ENCODE measurements around the gene SLC16A4.
A peak's percentile ranks its signal among the peaks of the same experiment; 100 is the strongest.
"Not testable (repeated sequence)": the region's sequence is repeated elsewhere in the genome, so short reads cannot be mapped to it uniquely, and the experiment has no call there.

SLC16A4 gene

GRCh38 chr1:110408488-110408887 is 17.7 kb upstream of the SLC16A4 start:
- no peak for DNase-seq (ENCODE audit: low read depth)

GRCh38 chr1:110407260-110408210 is 16.7 kb upstream of the SLC16A4 start, which contains the start of gene LAMTOR5:
Gene LAMTOR5 (minus strand): TSS chr1:110407694. CDS start chr1:110407620, 74 bp downstream.
- peak; percentile 86 for DNase-seq (ENCODE audit: low read depth)

- DNase-seq (ENCODE audit: low read depth): not testable (repeated sequence)
Measured at GRCh38 chr1:110406407-110406806, 15.6 kb upstream of the SLC16A4 start.

GRCh38 chr1:110404401-110404800 is 13.6 kb upstream of the SLC16A4 start:
- no peak for DNase-seq (ENCODE audit: low read depth)

GRCh38 chr1:110403805-110404204 is 13.0 kb upstream of the SLC16A4 start:
- no peak for DNase-seq (ENCODE audit: low read depth)

GRCh38 chr1:110396259-110396958 is 5.6 kb upstream of the SLC16A4 start:
- not testable (repeated sequence) for DNase-seq (ENCODE audit: low read depth)

- DNase-seq (ENCODE audit: low read depth): no peak
Measured at GRCh38 chr1:110394493-110394820, 3.6 kb upstream of the SLC16A4 start.

- no peak for DNase-seq (ENCODE audit: low read depth)
Measured at GRCh38 chr1:110393691-110394492, 3.1 kb upstream of the SLC16A4 start.

GRCh38 chr1:110393286-110393685 is 2.5 kb upstream of the SLC16A4 start:
- no peak for DNase-seq (ENCODE audit: low read depth)

GRCh38 chr1:110390096-110390495 is 730 bp downstream of the SLC16A4 start:
- no peak for DNase-seq (ENCODE audit: low read depth)

- no peak for DNase-seq (ENCODE audit: low read depth)
Measured at GRCh38 chr1:110387048-110387754, 3.6 kb downstream of the SLC16A4 start.

GRCh38 chr1:110385369-110385768 is 5.5 kb downstream of the SLC16A4 start:
- no peak for DNase-seq (ENCODE audit: low read depth)

GRCh38 chr1:110384581-110385321 is 6.1 kb downstream of the SLC16A4 start:
- no peak for DNase-seq (ENCODE audit: low read depth)

- DNase-seq (ENCODE audit: low read depth): no peak
Measured at GRCh38 chr1:110383251-110383990, 7.4 kb downstream of the SLC16A4 start.

- DNase-seq (ENCODE audit: low read depth): no peak
Measured at GRCh38 chr1:110380672-110381283, 10.0 kb downstream of the SLC16A4 start.

GRCh38 chr1:110375490-110375889 is 15.3 kb downstream of the SLC16A4 start:
- no peak for DNase-seq (ENCODE audit: low read depth)

- DNase-seq (ENCODE audit: low read depth): no peak
Measured at GRCh38 chr1:110370827-110371226, 20.0 kb downstream of the SLC16A4 start.

- DNase-seq (ENCODE audit: low read depth): no peak
Measured at GRCh38 chr1:110364221-110364620, 26.6 kb downstream of the SLC16A4 start.

GRCh38 chr1:110361856-110362255 is 29.0 kb downstream of the SLC16A4 start:
- DNase-seq (ENCODE audit: low read depth): no peak

- no peak for DNase-seq (ENCODE audit: low read depth)
Measured at GRCh38 chr1:110360431-110360830, 30.4 kb downstream of the SLC16A4 start.

All from T follicular helper cell (primary cell).